Measurements from ENCODE around the gene CYP4F22. TPM values are rescaled to one million over a fixed set of nuclear protein-coding genes. Genes with fewer than 3 reads are reported as not detected.

Gene CYP4F22
- total and polyA plus RNA-seq, 7 donors: 0.07 TPM; not detected in 6

DNA sequence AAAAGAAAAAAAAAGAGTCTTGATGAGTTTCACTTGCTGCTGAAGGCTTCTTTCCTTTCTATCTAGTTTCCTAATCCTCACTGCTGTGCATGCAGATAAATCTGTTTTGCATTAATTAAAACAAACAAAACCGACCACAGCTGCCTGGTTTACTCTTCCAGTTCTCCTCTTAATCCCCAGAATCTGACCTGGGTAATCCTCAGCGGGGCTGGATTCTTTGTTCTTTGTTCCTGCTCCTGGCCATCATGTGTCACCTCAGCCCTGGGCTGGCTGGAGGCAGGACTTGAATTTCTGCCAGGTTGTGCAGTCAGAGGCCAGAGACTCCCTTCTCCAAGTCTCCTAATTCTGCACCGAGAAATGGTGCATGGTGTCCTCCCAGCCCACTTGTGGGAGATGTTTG, 54.5 kb downstream of the CYP4F22 start:
- no peak for TF ChIP-seq EP300 (IDR thresholded peaks at IDR 0.05)
- no peak for TF ChIP-seq POLR2A (IDR thresholded peaks at IDR 0.05)
- TF ChIP-seq POLR2AphosphoS5 (IDR thresholded peaks at IDR 0.05): no peak
- TF ChIP-seq, protein P1, sequence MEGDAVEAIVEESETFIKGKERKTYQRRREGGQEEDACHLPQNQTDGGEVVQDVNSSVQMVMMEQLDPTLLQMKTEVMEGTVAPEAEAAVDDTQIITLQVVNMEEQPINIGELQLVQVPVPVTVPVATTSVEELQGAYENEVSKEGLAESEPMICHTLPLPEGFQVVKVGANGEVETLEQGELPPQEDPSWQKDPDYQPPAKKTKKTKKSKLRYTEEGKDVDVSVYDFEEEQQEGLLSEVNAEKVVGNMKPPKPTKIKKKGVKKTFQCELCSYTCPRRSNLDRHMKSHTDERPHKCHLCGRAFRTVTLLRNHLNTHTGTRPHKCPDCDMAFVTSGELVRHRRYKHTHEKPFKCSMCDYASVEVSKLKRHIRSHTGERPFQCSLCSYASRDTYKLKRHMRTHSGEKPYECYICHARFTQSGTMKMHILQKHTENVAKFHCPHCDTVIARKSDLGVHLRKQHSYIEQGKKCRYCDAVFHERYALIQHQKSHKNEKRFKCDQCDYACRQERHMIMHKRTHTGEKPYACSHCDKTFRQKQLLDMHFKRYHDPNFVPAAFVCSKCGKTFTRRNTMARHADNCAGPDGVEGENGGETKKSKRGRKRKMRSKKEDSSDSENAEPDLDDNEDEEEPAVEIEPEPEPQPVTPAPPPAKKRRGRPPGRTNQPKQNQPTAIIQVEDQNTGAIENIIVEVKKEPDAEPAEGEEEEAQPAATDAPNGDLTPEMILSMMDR (IDR thresholded peaks at IDR 0.05): no peak
- WGBS, 2 donors: 11 to 39% methylated on average over 3 of the region's 3 CpGs
- H3K27ac ChIP-seq: no peak overlapping the region
- DNase-seq: no peak
- H3K27me3 ChIP-seq: peaks cover 0 to 28% (median 0%) of the 10 kb centered on the region in 3 donors
- H3K4me3 ChIP-seq: no peak overlapping the region
- no peaks in the 10 kb centered on the region for H3K36me3 ChIP-seq
- intact Hi-C loops (cut with DNase I): no loop called here
- no peaks in the 10 kb centered on the region for H3K9me3 ChIP-seq
- H3K4me1 ChIP-seq: no peaks in the 10 kb centered on the region

DNA sequence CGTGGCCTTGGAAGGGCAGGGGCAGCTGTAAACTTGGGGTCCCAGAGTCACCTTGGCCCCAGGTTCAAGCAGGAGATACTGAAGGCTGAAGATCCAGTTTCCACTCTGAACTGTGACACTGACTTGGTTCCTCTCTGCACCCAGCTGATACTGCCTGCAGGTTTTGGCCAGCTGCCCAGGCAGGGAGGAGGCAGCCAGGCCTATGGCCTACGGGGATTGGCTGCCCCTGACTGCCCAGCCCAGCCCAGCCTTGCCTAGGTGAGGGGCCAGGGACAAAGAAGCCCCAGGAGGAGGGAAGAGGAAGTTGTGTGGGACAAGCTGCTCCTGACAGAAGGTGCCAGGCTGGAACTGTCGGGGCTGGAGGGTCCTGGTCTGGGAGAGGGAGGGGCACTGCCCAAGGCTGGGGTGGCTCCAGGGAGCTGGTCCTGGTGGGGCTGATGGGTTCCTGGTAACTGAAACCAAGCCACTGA, 55.0 kb downstream of the CYP4F22 start:
- H3K36me3 ChIP-seq: no peaks in the 10 kb centered on the region
- intact Hi-C loops (cut with DNase I): no loop called here
- no peak overlapping the region for H3K27ac ChIP-seq
- no peaks in the 10 kb centered on the region for H3K4me1 ChIP-seq
- no peak overlapping the region for H3K4me3 ChIP-seq
- no peak for DNase-seq
- TF ChIP-seq, protein P1 (IDR thresholded peaks at IDR 0.05): no peak
- no peak for TF ChIP-seq POLR2AphosphoS5 (IDR thresholded peaks at IDR 0.05)
- 1 to 16% methylated on average over 3 of the region's 3 CpGs for WGBS, 2 donors
- H3K9me3 ChIP-seq: no peaks in the 10 kb centered on the region
- H3K27me3 ChIP-seq: peaks cover 0 to 28% (median 0%) of the 10 kb centered on the region in 3 donors

- no peaks in the 10 kb centered on the region for H3K4me1 ChIP-seq
- DNase-seq: peak; percentile 24
- TF ChIP-seq POLR2AphosphoS5 (IDR thresholded peaks at IDR 0.05): no peak
- TF ChIP-seq, protein P1 (IDR thresholded peaks at IDR 0.05): no peak
- no peak for TF ChIP-seq EP300 (IDR thresholded peaks at IDR 0.05)
- no peak for TF ChIP-seq POLR2A (IDR thresholded peaks at IDR 0.05)
- no peak overlapping the region for H3K4me3 ChIP-seq
- no peaks in the 10 kb centered on the region for H3K9me3 ChIP-seq
- 67 to 80% methylated on average over 14 of the region's 14 CpGs for WGBS, 2 donors
- H3K36me3 ChIP-seq: no peaks in the 10 kb centered on the region
- H3K27me3 ChIP-seq: peaks cover 0 to 28% (median 0%) of the 10 kb centered on the region in 3 donors
- H3K27ac ChIP-seq: no peak overlapping the region
- intact Hi-C loops (cut with DNase I): no loop called here
Observed at GRCh38 chr19:15563931-15564330, 55.6 kb downstream of the CYP4F22 start.

DNA sequence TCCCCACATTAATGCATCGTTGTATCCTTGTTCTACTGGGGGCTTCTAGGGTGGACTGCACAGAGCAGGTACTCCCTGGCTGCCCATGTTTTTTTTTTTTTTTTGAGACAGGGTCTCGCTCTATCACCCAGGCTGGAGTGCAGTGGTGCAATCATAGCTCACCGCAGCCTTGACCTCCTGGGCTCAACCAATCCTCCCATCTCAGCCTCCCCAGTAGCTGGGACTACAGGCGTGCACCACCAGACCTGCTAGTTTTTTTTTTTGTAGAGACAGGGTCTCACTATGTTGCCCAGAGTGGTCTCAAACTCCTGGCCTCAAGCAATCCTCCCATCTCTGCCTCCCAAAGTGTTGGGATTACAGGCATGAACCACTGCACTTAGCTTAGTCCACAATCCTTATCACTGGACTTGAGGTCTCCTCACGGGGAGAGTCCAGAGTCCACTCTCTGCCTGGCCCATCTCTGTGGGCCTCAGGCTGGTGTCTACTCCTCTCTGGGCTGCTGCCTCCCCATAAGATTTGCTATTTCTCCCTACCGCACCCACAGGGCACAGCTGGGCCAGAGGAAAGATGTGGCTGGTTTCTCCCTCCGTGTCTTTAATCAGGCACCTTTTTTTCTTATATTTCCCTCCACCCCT, 56.3 kb downstream of the CYP4F22 start:
- H3K4me1 ChIP-seq: no peaks in the 10 kb centered on the region
- peaks cover 0 to 29% (median 0%) of the 10 kb centered on the region in 3 donors for H3K27me3 ChIP-seq
- DNase-seq: no peak
- no peak for TF ChIP-seq EP300 (IDR thresholded peaks at IDR 0.05)
- TF ChIP-seq POLR2AphosphoS5 (IDR thresholded peaks at IDR 0.05): no peak
- no peak for TF ChIP-seq POLR2A (IDR thresholded peaks at IDR 0.05)
- TF ChIP-seq, protein P1 (IDR thresholded peaks at IDR 0.05): no peak
- 76 to 80% methylated on average over 7 of the region's 7 CpGs for WGBS, 2 donors
- intact Hi-C loops (cut with DNase I): no loop called here
- H3K36me3 ChIP-seq: no peaks in the 10 kb centered on the region
- H3K9me3 ChIP-seq: no peaks in the 10 kb centered on the region
- H3K4me3 ChIP-seq: no peak overlapping the region
- H3K27ac ChIP-seq: no peak overlapping the region

GRCh38 chr19:15570420-15570819, 62.1 kb downstream of the CYP4F22 start:
- H3K27me3 ChIP-seq: peaks cover 0 to 19% (median 0%) of the 10 kb centered on the region in 3 donors
- no peak overlapping the region for H3K4me3 ChIP-seq
- H3K27ac ChIP-seq: no peak overlapping the region
- no peaks in the 10 kb centered on the region for H3K4me1 ChIP-seq
- no peaks in the 10 kb centered on the region for H3K9me3 ChIP-seq
- 87 to 90% methylated on average over 3 of the region's 3 CpGs for WGBS, 2 donors
- H3K36me3 ChIP-seq: no peaks in the 10 kb centered on the region
- DNase-seq: no peak
- intact Hi-C loops (cut with DNase I): no loop called here
- TF ChIP-seq POLR2AphosphoS5 (IDR thresholded peaks at IDR 0.05): no peak
- no peak for TF ChIP-seq EP300 (IDR thresholded peaks at IDR 0.05)
- no peak for TF ChIP-seq POLR2A (IDR thresholded peaks at IDR 0.05)
- TF ChIP-seq, protein P1 (IDR thresholded peaks at IDR 0.05): no peak
